Heart left ventricle (tissue), 16 donors: Measurements from ENCODE around the gene OR8S1. TPM values are rescaled to one million over a fixed set of nuclear protein-coding genes. Genes with fewer than 3 reads are reported as not detected.
"Not testable (repeated sequence)": the region's sequence is repeated elsewhere in the genome, so short reads cannot be mapped to it uniquely, and the experiment has no call there.

Source experiments
- ATAC-seq, 4 donors: fragments of 200-7000 bp; cut with Tn5 transposase; one replicate each; pipeline ENCODE4 v1.9.1; 2020 to 2022; ENCODE audit warnings: moderate library complexity in 4 of 4, mild to moderate bottlenecking in 3 of 4, moderate number of reproducible peaks in 1 of 4
- DNase-seq, 5 donors: peaks; one replicate each; pipeline ENCODE4 v3.0.0-alpha.2; 2020
- H3K27ac ChIP-seq, 12 donors: fragments of 200-600 bp; sonication (generic) in 4 of 12; one replicate each; pipeline versions ENCODE4 v1.5.0 to v1.8.0; 2016 to 2022; ENCODE audit warnings: mild to moderate bottlenecking in 2 of 12
- H3K27me3 ChIP-seq, 9 donors: fragments of 200-600 bp; sonication (generic) in 2 of 9; one replicate each; pipeline versions ENCODE4 v1.5.1 to v1.8.0; 2016 to 2022; ENCODE audit warnings: mild to moderate bottlenecking in 3 of 9
- H3K36me3 ChIP-seq, 9 donors: fragments of 200-600 bp; sonication (generic) in 2 of 9; one replicate each; pipeline versions ENCODE4 v1.5.0 to v1.8.0; 2018 to 2022; ENCODE audit warnings: mild to moderate bottlenecking in 2 of 9
- H3K4me1 ChIP-seq, 12 donors: fragments of 200-600 bp; sonication (generic) in 4 of 12; one replicate each; pipeline versions ENCODE4 v1.5.0 to v1.8.0; 2016 to 2022; ENCODE audit warnings: mild to moderate bottlenecking in 3 of 12
- H3K4me3 ChIP-seq, 12 donors: fragments of 200-600 bp; sonication (generic) in 4 of 12; one replicate each; pipeline versions ENCODE4 v1.5.0 to v1.8.0; 2017 to 2022; ENCODE audit warnings: mild to moderate bottlenecking in 9 of 12, moderate library complexity in 4 of 12
- H3K9me3 ChIP-seq, 12 donors: fragments of 200-600 bp; sonication (generic) in 4 of 12; one replicate each; pipeline versions ENCODE4 v1.5.0 to v1.8.0; 2016 to 2022; ENCODE audit warnings: mild to moderate bottlenecking in 1 of 12
- CTCF ChIP-seq, 12 donors: fragments of 200-600 bp; sonication (generic) in 4 of 12; IDR thresholded peaks; one replicate each; pipeline versions ENCODE4 v1.5.0 to v1.8.0; 2018 to 2022; ENCODE audit warnings: antibody characterized with exemption in 12 of 12, mild to moderate bottlenecking in 5 of 12
- POLR2A ChIP-seq, 2 donors: fragments of 450-650 bp; IDR thresholded peaks; one replicate each; pipeline ENCODE4 v1.6.1; 2017; ENCODE audit warnings: antibody characterized with exemption in 2 of 2, mild to moderate bottlenecking in 2 of 2, moderate library complexity in 2 of 2
- WGBS, 4 donors: extraction: QIAGEN DNeasy Blood & Tissue Kit in 2 of 4; methylation state at CpG; one replicate each; pipeline versions ENCODE4 v1.1.5 to v1.1.7; 2013 to 2018; 5-methylcytosine and 5-hydroxymethylcytosine counted together
- intact Hi-C, 10 donors: fragments of 100-400 bp; cut with DNase I; formaldehyde crosslinking; loops; one replicate each; pipeline versions ENCODE4 v1.11.1 to v1.14.2; 2022
- polyA plus RNA-seq, 2 donors: library from polyadenylated mRNA; stranded (reverse); fragments of 200-250 nt; gene quantifications; one replicate each; pipeline ENCODE4 v1.2.3, GENCODE V29; 2013
- total RNA-seq, 9 donors: library from RNA; depleted of rRNA in 2 of 9; stranded (reverse); fragments of >200 nt in 2 of 9; fragmentation: NEBNext Ultra II Directional in 3 of 9; extraction: Animal tissue kit (Norgen Biotek cat#: 25700) in 3 of 9; gene quantifications; one replicate each; pipeline versions ENCODE4 v1.1.0 to v1.2.4, GENCODE V29; 2016 to 2023
- donor health status: ischemic (EF 13 %, LVEDD 7.1; RV severe dilation, severe dysfunction).
- donor health status: healthy with polysubstance abuse.
- donor health status: DM: no; HTN: yes; CAD: no.
- donor health status: DM: no; HTN: no; CAD: no.
- donor health status: ischemic (EF 25% LVEDD 6.9; RV normal size, moderate dysfunction).
- donor health status: ischemic (EF 25% LVEDD 5.7; RV mildly dilated, moderate dysfunction).
- donor health status: healthy.
- donor health status: DM: yes; HTN: yes; CAD: no.
- donor health status: ischemic (EF 35%, LVEDD 5.7; RV mildly dilated, moderate dysfunction).
- donor health status: nonischemic (EF 11% LVEDD 7.7; RV severe dilation, severe dysfunction).
- donor health status: DM: yes; HTN: yes; CAD: no.
- donor health status: PGD.
- donor health status: ischemic (EF 29% LVEDD 5.4; RV normal size, mild dysfunction).
- donor health status: nonischemic (EF 23%, LVEDD 6.1; RV moderate dilation, normal function).

OR8S1 gene
- total and polyA plus RNA-seq, 11 donors = not detected

- TF ChIP-seq CTCF (IDR thresholded peaks at IDR 0.05) (no peak), POLR2A (IDR thresholded peaks at IDR 0.05) (no peak)
- 27 to 41% (median 35%) methylated on average over 1 of the region's 1 CpG for WGBS, 4 donors
- H3K4me1 ChIP-seq = no peaks in the 10 kb centered on the region
- no peaks in the 10 kb centered on the region for H3K36me3 ChIP-seq
- H3K4me3 ChIP-seq = no peak overlapping the region
- H3K27me3 ChIP-seq = peaks cover 0 to 4% (median 0%) of the 10 kb centered on the region in 9 donors
- no peak for DNase-seq
- H3K27ac ChIP-seq = no peak overlapping the region
- peaks cover 0 to 13% (median 0%) of the 10 kb centered on the region in 12 donors for H3K9me3 ChIP-seq
- intact Hi-C loops = no loop called here
- ATAC-seq = no peak
Observed at GRCh38 chr12:48510111-48510510, 15.3 kb upstream of the OR8S1 start.

GRCh38 chr12:48512855-48513254, 12.6 kb upstream of the OR8S1 start:
- Histone ChIP-seq H3K36me3 (no peaks in the 10 kb centered on the region), H3K9me3 (peaks cover 0 to 13% (median 0%) of the 10 kb centered on the region in 12 donors), H3K27ac (no peak overlapping the region), H3K4me3 (no peak overlapping the region), H3K27me3 (no peaks in the 10 kb centered on the region), H3K4me1 (no peaks in the 10 kb centered on the region)
- intact Hi-C loops = no loop called here
- no peak for TF ChIP-seq CTCF (IDR thresholded peaks at IDR 0.05)
- TF ChIP-seq POLR2A (IDR thresholded peaks at IDR 0.05) = no peak
- WGBS, 4 donors = 63 to 90% (median 65%) methylated on average over 2 of the region's 2 CpGs
- ATAC-seq (no peak), DNase-seq (no peak)

GRCh38 chr12:48514728-48515127, 10.7 kb upstream of the OR8S1 start:
- Histone ChIP-seq H3K4me1 (no peaks in the 10 kb centered on the region), H3K27me3 (no peaks in the 10 kb centered on the region), H3K36me3 (no peaks in the 10 kb centered on the region), H3K27ac (no peak overlapping the region), H3K9me3 (peaks cover 0 to 13% (median 0%) of the 10 kb centered on the region in 12 donors), H3K4me3 (no peak overlapping the region)
- WGBS, 4 donors = 77 to 89% (median 83%) methylated on average over 1 of the region's 1 CpG
- DNase-seq (no peak), ATAC-seq (no peak)
- no peak for TF ChIP-seq POLR2A (IDR thresholded peaks at IDR 0.05)
- no peak for TF ChIP-seq CTCF (IDR thresholded peaks at IDR 0.05)
- intact Hi-C loops = no loop called here

GRCh38 chr12:48520381-48520780, 5.1 kb upstream of the OR8S1 start:
- ATAC-seq, intact Hi-C loops, DNase-seq, H3K27me3 ChIP-seq, H3K36me3 ChIP-seq, H3K9me3 ChIP-seq, H3K27ac ChIP-seq, H3K4me3 ChIP-seq, H3K4me1 ChIP-seq: not testable (repeated sequence)
- WGBS, 4 donors = 86 to 92% (median 89%) methylated on average over 15 to 24 of the region's 24 CpGs
